Suppressor macrophage treated with lipopolysaccharide for 4 hours (primary cell): ENCODE measurements around the gene SUCNR1.
"Not testable (repeated sequence)": the region's sequence is repeated elsewhere in the genome, so short reads cannot be mapped to it uniquely, and the experiment has no call there.

Experiments
- DNase-seq: peaks from one replicate; pipeline ENCODE4 v3.0.0-alpha.2; 2020

SUCNR1 gene

GRCh38 chr3:151874079-151874478, 636 bp downstream of the SUCNR1 start:
- DNase-seq = peak; percentile 66

- DNase-seq = peak; percentile 83
These were observed 2.3 kb downstream of the SUCNR1 start for GRCh38 chr3:151875759-151876158.

GRCh38 chr3:151877269-151877668, 3.8 kb downstream of the SUCNR1 start:
- DNase-seq = no peak

GRCh38 chr3:151878465-151878864, 5.0 kb downstream of the SUCNR1 start:
- DNase-seq = no peak

- no peak for DNase-seq
These were observed 5.6 kb downstream of the SUCNR1 start for GRCh38 chr3:151879037-151879436.

- peak; percentile 49 for DNase-seq
These were observed 6.4 kb downstream of the SUCNR1 start for GRCh38 chr3:151879679-151880415.

GRCh38 chr3:151880416-151880690, 6.9 kb downstream of the SUCNR1 start:
- no peak for DNase-seq

- no peak for DNase-seq
These were observed 7.7 kb downstream of the SUCNR1 start for GRCh38 chr3:151881137-151881536.

GRCh38 chr3:151885397-151885796, 12.0 kb downstream of the SUCNR1 start:
- not testable (repeated sequence) for DNase-seq

GRCh38 chr3:151887450-151888211, 14.2 kb downstream of the SUCNR1 start:
- DNase-seq = not testable (repeated sequence)

- no peak for DNase-seq
These were observed 17.3 kb downstream of the SUCNR1 start for GRCh38 chr3:151890721-151891141.

- DNase-seq = no peak
These were observed 18.3 kb downstream of the SUCNR1 start for GRCh38 chr3:151891721-151892120.

- no peak for DNase-seq
These were observed 20.8 kb downstream of the SUCNR1 start for GRCh38 chr3:151894219-151894618.

GRCh38 chr3:151895478-151896241, 22.2 kb downstream of the SUCNR1 start:
- no peak for DNase-seq

GRCh38 chr3:151896246-151897012, 23.0 kb downstream of the SUCNR1 start:
- no peak for DNase-seq

GRCh38 chr3:151898121-151898520, 24.7 kb downstream of the SUCNR1 start:
- not testable (repeated sequence) for DNase-seq

GRCh38 chr3:151898564-151899261, 25.3 kb downstream of the SUCNR1 start:
- DNase-seq = not testable (repeated sequence)

- peak; percentile 40 for DNase-seq
These were observed 26.6 kb downstream of the SUCNR1 start for GRCh38 chr3:151899996-151900395.

GRCh38 chr3:151900460-151900859, 27.0 kb downstream of the SUCNR1 start:
- no peak for DNase-seq

GRCh38 chr3:151900884-151901643, 27.6 kb downstream of the SUCNR1 start:
- no peak for DNase-seq

- DNase-seq = no peak
These were observed 28.3 kb downstream of the SUCNR1 start for GRCh38 chr3:151901644-151902285.
